ENCODE data around the gene SENP3. TPM values are rescaled to one million over a fixed set of nuclear protein-coding genes. Genes with fewer than 3 reads are reported as not detected.

SENP3 gene
- total and polyA plus RNA-seq, 5 donors from 2014 or later, result 10.1 to 30.7 (median 12.3) TPM

DNA sequence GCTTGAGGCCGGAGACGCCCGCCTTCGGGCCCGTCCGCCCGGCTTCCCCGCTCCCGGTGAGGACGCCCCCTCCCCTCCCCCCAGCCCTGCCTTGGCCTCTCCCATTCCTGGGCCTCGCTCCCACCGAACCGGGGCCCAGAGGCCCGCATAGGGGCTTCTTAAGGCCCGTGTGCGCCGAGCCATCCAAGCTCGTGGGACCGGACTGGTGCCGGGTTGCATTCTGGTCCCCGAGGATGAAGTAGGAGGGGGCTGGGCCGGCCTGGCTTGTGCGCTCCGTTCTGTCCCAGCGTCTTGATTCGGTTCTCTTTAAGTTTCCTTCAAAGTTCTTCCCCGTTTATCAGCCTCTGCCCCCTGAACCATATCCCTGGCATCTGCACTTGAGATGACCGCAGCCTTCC is 488 bp downstream of the SENP3 start:
- H3K27ac ChIP-seq (ENCODE audit: insufficient read depth, low read length, poor library complexity, severe bottlenecking), result peak overlapping the region; percentile 97
- peaks cover 20% of the 10 kb centered on the region for H3K36me3 ChIP-seq (ENCODE audit: control insufficient read depth, insufficient read depth, low read length)
- Mint-ChIP-seq H3K27ac (peak overlapping the region; percentile 77 to 92 (median 84)), H3K27me3 (peaks cover 7% of the 10 kb centered on the region), H3K4me3 (peak overlapping the region; percentile 92 to 97 (median 94)), H3K4me1 (peaks cover 16 to 45% (median 18%) of the 10 kb centered on the region in 4 donors), H3K36me3 (peaks cover 13% of the 10 kb centered on the region), H3K9me3 (no peaks in the 10 kb centered on the region)
- H3K9me3 ChIP-seq (ENCODE audit: control insufficient read depth in 2 of 2, low read length in 2 of 2), result no peaks in the 10 kb centered on the region
- peaks cover 40% of the 10 kb centered on the region for H3K4me1 ChIP-seq (ENCODE audit: control insufficient read depth, insufficient read depth, low read length, poor library complexity, severe bottlenecking)
- DNase-seq, result no peak
- peak overlapping the region; percentile 72 for H3K4me3 ChIP-seq (ENCODE audit: low read depth, low read length)
- no peaks in the 10 kb centered on the region for H3K27me3 ChIP-seq (ENCODE audit: control insufficient read depth, insufficient read depth, low read length)
- no peak for ATAC-seq (ENCODE audit: low read depth in 2 of 2)

DNA sequence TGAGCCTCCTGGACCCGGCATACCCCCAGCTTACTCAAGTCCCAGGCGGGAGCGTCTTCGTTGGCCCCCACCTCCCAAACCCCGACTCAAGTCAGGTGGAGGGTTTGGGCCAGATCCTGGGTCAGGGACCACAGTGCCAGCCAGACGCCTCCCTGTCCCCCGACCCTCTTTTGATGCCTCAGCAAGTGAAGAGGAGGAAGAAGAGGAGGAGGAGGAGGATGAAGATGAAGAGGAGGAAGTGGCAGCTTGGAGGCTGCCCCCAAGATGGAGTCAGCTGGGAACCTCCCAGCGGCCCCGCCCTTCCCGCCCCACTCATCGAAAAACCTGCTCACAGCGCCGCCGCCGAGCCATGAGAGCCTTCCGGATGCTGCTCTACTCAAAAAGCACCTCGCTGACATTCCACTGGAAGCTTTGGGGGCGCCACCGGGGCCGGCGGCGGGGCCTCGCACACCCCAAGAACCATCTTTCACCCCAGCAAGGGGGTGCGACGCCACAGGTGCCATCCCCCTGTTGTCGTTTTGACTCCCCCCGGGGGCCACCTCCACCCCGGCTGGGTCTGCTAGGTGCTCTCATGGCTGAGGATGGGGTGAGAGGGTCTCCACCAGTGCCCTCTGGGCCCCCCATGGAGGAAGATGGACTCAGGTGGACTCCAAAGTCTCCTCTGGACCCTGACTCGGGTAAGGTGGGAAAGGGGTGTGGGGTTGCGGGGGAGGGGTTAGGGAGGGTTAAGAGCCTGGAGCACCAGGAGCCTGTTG is 1.6 kb downstream of the SENP3 start:
- ATAC-seq (ENCODE audit: low read depth in 2 of 2), result no peak
- Mint-ChIP-seq H3K27me3 (peaks cover 7% of the 10 kb centered on the region), H3K4me1 (peaks cover 16 to 46% (median 19%) of the 10 kb centered on the region in 4 donors), H3K4me3 (peak overlapping the region; percentile 90 to 97 (median 94)), H3K27ac (peak overlapping the region in 1 of 3 donors; percentile 92), H3K9me3 (no peaks in the 10 kb centered on the region), H3K36me3 (peaks cover 13% of the 10 kb centered on the region)
- Histone ChIP-seq H3K27me3 (ENCODE audit: control insufficient read depth, insufficient read depth, low read length) (no peaks in the 10 kb centered on the region), H3K4me3 (ENCODE audit: low read depth, low read length) (no peak overlapping the region), H3K36me3 (ENCODE audit: control insufficient read depth, insufficient read depth, low read length) (peaks cover 25% of the 10 kb centered on the region), H3K9me3 (ENCODE audit: control insufficient read depth in 2 of 2, low read length in 2 of 2) (no peaks in the 10 kb centered on the region), H3K27ac (ENCODE audit: insufficient read depth, low read length, poor library complexity, severe bottlenecking) (peak overlapping the region; percentile 97), H3K4me1 (ENCODE audit: control insufficient read depth, insufficient read depth, low read length, poor library complexity, severe bottlenecking) (peaks cover 38% of the 10 kb centered on the region)
- no peak for DNase-seq

DNA sequence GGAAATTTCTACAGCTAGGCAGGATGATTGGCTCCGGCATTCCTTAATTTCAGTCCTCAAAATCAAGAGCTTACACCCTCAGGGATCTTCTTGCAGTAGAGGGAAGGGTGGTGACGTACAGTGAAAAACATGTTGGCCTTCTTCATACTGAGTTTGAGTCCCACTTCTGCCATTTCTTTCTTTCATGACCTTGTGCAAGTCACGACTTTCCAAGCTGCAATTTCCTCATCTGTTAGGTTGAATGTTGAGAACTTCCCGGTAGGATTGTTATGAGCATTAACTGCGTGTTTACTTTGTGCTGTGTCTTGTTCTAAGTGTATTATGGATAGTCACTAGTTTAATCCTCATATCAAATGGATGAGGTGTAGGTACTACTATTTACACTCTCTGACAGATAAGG is 7.9 kb downstream of the SENP3 start:
- H3K27me3 ChIP-seq (ENCODE audit: control insufficient read depth, insufficient read depth, low read length), result no peaks in the 10 kb centered on the region
- Mint-ChIP-seq H3K27me3 (peaks cover 11% of the 10 kb centered on the region), H3K9me3 (peaks cover 0 to 1% (median 0%) of the 10 kb centered on the region in 7 donors), H3K27ac (peak overlapping the region in 1 of 3 donors; percentile 33), H3K4me1 (peaks cover 0 to 24% (median 15%) of the 10 kb centered on the region in 4 donors), H3K36me3 (peaks cover 32% of the 10 kb centered on the region), H3K4me3 (peak overlapping the region in 2 of 4 donors; percentile 36 to 59)
- DNase-seq (no peak), ATAC-seq (ENCODE audit: low read depth in 2 of 2) (no peak)
- no peak overlapping the region for H3K27ac ChIP-seq (ENCODE audit: insufficient read depth, low read length, poor library complexity, severe bottlenecking)
- H3K36me3 ChIP-seq (ENCODE audit: control insufficient read depth, insufficient read depth, low read length), result peaks cover 42% of the 10 kb centered on the region
- H3K9me3 ChIP-seq (ENCODE audit: control insufficient read depth in 2 of 2, low read length in 2 of 2), result no peaks in the 10 kb centered on the region
- H3K4me3 ChIP-seq (ENCODE audit: low read depth, low read length), result no peak overlapping the region
- H3K4me1 ChIP-seq (ENCODE audit: control insufficient read depth, insufficient read depth, low read length, poor library complexity, severe bottlenecking), result peaks cover 14% of the 10 kb centered on the region

DNA sequence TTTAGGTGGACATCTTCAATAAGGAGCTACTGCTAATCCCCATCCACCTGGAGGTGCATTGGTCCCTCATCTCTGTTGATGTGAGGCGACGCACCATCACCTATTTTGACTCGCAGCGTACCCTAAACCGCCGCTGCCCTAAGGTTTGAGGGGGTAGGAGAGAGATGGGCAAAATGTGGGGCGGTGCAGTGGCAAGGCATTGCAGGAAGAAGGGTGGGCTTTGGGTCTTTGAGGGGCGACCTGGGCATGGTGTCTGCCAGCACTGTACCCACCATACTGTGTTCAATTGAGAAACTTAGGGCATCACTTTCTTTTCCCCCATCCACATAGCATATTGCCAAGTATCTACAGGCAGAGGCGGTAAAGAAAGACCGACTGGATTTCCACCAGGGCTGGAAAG is 8.6 kb downstream of the SENP3 start:
- Histone ChIP-seq H3K9me3 (ENCODE audit: control insufficient read depth in 2 of 2, low read length in 2 of 2) (no peaks in the 10 kb centered on the region), H3K4me3 (ENCODE audit: low read depth, low read length) (no peak overlapping the region), H3K36me3 (ENCODE audit: control insufficient read depth, insufficient read depth, low read length) (peaks cover 42% of the 10 kb centered on the region), H3K27me3 (ENCODE audit: control insufficient read depth, insufficient read depth, low read length) (no peaks in the 10 kb centered on the region), H3K27ac (ENCODE audit: insufficient read depth, low read length, poor library complexity, severe bottlenecking) (no peak overlapping the region), H3K4me1 (ENCODE audit: control insufficient read depth, insufficient read depth, low read length, poor library complexity, severe bottlenecking) (peaks cover 21% of the 10 kb centered on the region)
- peaks cover 0 to 32% (median 20%) of the 10 kb centered on the region in 4 donors for H3K4me1 Mint-ChIP-seq
- DNase-seq (no peak), ATAC-seq (ENCODE audit: low read depth in 2 of 2) (no peak)
- H3K9me3 Mint-ChIP-seq, result peaks cover 0 to 1% (median 0%) of the 10 kb centered on the region in 7 donors
- H3K4me3 Mint-ChIP-seq, result peak overlapping the region in 1 of 4 donors; percentile 12
- peaks cover 11% of the 10 kb centered on the region for H3K27me3 Mint-ChIP-seq
- peaks cover 37% of the 10 kb centered on the region for H3K36me3 Mint-ChIP-seq
- H3K27ac Mint-ChIP-seq, result peak overlapping the region; percentile 33 to 86 (median 69)

DNA sequence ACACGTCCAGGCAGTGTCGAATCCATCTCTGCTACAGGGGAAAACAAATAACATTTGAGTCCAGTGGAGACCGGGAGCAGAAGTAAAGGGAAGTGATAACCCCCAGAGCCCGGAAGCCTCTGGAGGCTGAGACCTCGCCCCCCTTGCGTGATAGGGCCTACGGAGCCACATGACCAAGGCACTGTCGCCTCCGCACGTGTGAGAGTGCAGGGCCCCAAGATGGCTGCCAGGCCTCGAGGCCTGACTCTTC is 10.5 kb downstream of the SENP3 start:
- Mint-ChIP-seq H3K36me3 (peaks cover 47% of the 10 kb centered on the region), H3K27ac (peak overlapping the region; percentile 97 to 100 (median 99)), H3K9me3 (peaks cover 0 to 1% (median 0%) of the 10 kb centered on the region in 7 donors), H3K4me1 (peaks cover 0 to 51% (median 26%) of the 10 kb centered on the region in 4 donors), H3K27me3 (peaks cover 11% of the 10 kb centered on the region), H3K4me3 (peak overlapping the region; percentile 96 to 99 (median 98))
- DNase-seq (peak in 1 of 3 donors; percentile 99), ATAC-seq (ENCODE audit: low read depth in 2 of 2) (peak; percentile 87 to 88)
- Histone ChIP-seq H3K4me1 (ENCODE audit: control insufficient read depth, insufficient read depth, low read length, poor library complexity, severe bottlenecking) (peaks cover 24% of the 10 kb centered on the region), H3K9me3 (ENCODE audit: control insufficient read depth in 2 of 2, low read length in 2 of 2) (no peaks in the 10 kb centered on the region), H3K27ac (ENCODE audit: insufficient read depth, low read length, poor library complexity, severe bottlenecking) (peak overlapping the region; percentile 90), H3K27me3 (ENCODE audit: control insufficient read depth, insufficient read depth, low read length) (no peaks in the 10 kb centered on the region), H3K4me3 (ENCODE audit: low read depth, low read length) (peak overlapping the region; percentile 95), H3K36me3 (ENCODE audit: control insufficient read depth, insufficient read depth, low read length) (peaks cover 50% of the 10 kb centered on the region)

DNA sequence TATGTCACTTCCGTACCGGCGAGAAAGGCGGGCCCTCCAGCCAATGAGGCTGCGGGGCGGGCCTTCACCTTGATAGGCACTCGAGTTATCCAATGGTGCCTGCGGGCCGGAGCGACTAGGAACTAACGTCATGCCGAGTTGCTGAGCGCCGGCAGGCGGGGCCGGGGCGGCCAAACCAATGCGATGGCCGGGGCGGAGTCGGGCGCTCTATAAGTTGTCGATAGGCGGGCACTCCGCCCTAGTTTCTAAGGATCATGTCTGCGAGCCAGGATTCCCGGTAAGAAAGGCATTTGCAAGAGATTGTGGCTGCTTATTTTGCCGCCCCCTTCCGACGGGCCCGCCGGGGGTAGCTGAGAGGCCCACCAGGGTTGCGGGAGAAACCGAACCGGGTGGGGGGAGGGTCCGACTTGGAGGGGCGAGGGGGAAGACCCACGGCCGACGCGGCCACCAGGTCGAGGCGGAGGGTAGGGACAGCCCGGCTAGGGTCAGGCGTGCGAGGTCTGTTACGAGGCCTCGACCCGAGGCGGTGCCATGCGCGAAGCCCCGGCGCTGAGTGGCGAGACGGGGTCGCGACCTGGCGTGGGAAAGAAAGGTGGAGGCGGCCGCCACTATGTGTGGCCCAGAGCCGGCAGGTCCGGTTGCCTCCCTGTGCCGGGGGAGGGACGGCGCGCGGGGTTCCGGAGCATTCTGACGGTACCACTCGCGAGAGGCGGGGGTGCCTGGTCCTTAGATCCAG is 11.0 kb downstream of the SENP3 start:
- no peaks in the 10 kb centered on the region for H3K9me3 ChIP-seq (ENCODE audit: control insufficient read depth in 2 of 2, low read length in 2 of 2)
- peaks cover 24% of the 10 kb centered on the region for H3K4me1 ChIP-seq (ENCODE audit: control insufficient read depth, insufficient read depth, low read length, poor library complexity, severe bottlenecking)
- peak in 2 of 3 donors; percentile 100 for DNase-seq
- ATAC-seq (ENCODE audit: low read depth in 2 of 2), result no peak
- Mint-ChIP-seq H3K4me3 (peak overlapping the region; percentile 96 to 99 (median 98)), H3K27me3 (peaks cover 11% of the 10 kb centered on the region), H3K9me3 (peaks cover 0 to 1% (median 0%) of the 10 kb centered on the region in 7 donors), H3K27ac (peak overlapping the region; percentile 97 to 100 (median 99)), H3K4me1 (peaks cover 0 to 53% (median 27%) of the 10 kb centered on the region in 4 donors), H3K36me3 (peaks cover 52% of the 10 kb centered on the region)
- peak overlapping the region; percentile 97 for H3K27ac ChIP-seq (ENCODE audit: insufficient read depth, low read length, poor library complexity, severe bottlenecking)
- peak overlapping the region; percentile 55 for H3K4me3 ChIP-seq (ENCODE audit: low read depth, low read length)
- H3K36me3 ChIP-seq (ENCODE audit: control insufficient read depth, insufficient read depth, low read length), result peaks cover 50% of the 10 kb centered on the region
- no peaks in the 10 kb centered on the region for H3K27me3 ChIP-seq (ENCODE audit: control insufficient read depth, insufficient read depth, low read length)

DNA sequence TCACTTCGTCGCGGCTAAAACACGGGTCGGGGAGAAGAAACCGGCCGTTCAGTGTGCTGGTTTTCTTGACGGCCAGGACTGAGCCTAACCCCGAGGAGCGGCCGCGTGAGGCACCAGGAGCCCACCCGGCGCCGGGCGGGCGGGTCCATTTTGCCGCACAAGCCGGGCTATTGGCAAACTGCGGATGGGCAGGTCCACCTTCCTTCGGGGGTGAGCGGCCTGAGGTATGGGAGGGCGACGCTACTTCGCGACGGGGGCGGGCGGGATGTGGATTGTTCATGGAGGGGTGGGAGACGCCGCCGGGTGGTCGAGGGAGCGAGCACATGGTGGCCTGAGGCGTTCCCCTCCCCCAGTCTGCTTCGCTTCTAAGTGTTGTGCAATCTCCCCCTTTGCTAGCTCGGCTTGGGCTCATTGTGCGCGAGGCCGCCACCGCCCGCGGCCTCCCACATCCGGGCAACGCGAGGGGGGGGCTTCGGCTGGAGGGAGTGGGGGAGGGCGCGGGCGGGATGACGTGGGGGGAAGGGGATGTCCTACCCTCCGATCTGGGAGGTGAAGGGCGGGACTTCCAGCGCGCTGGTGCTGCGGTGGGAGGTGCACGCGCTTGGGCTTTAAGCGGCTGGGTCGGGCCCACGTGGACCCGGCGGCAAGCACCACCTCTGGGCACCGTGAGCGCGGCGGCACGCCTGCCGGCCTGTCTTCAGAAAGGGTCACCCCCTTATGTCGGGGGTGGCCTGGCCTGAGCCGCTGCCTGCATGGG is 11.8 kb downstream of the SENP3 start:
- Mint-ChIP-seq H3K4me3 (peak overlapping the region; percentile 96 to 99 (median 98)), H3K27me3 (peaks cover 11% of the 10 kb centered on the region), H3K27ac (peak overlapping the region; percentile 97 to 100 (median 99)), H3K9me3 (peaks cover 0 to 1% (median 0%) of the 10 kb centered on the region in 7 donors), H3K4me1 (peaks cover 0 to 60% (median 32%) of the 10 kb centered on the region in 4 donors), H3K36me3 (peaks cover 59% of the 10 kb centered on the region)
- H3K27me3 ChIP-seq (ENCODE audit: control insufficient read depth, insufficient read depth, low read length), result no peaks in the 10 kb centered on the region
- DNase-seq, result peak; percentile 87 to 97 (median 91)
- peak; percentile 34 to 41 for ATAC-seq (ENCODE audit: low read depth in 2 of 2)
- peak overlapping the region; percentile 76 for H3K4me3 ChIP-seq (ENCODE audit: low read depth, low read length)
- peaks cover 56% of the 10 kb centered on the region for H3K36me3 ChIP-seq (ENCODE audit: control insufficient read depth, insufficient read depth, low read length)
- H3K27ac ChIP-seq (ENCODE audit: insufficient read depth, low read length, poor library complexity, severe bottlenecking), result peak overlapping the region; percentile 97
- H3K9me3 ChIP-seq (ENCODE audit: control insufficient read depth in 2 of 2, low read length in 2 of 2), result no peaks in the 10 kb centered on the region
- H3K4me1 ChIP-seq (ENCODE audit: control insufficient read depth, insufficient read depth, low read length, poor library complexity, severe bottlenecking), result peaks cover 25% of the 10 kb centered on the region

Data from CD4-positive, CD25-positive, alpha-beta regulatory T cell (primary cell).